Transverse colon (tissue), 4 donors: ENCODE data around the gene BRIP1.

Experiments
- CTCF ChIP-seq, 5 experiments: fragments of 200-600 bp in 3 of 5; fragments of 450-650 bp in 2 of 5; sonication (generic) in 3 of 5; IDR thresholded peaks; 1 replicate in 2 of 5; 2 replicates in 3 of 5; pipeline ENCODE4 v1.5.1; 2016 to 2017; ENCODE audit warnings: antibody characterized with exemption in 5 of 5, inconsistent platforms in 3 of 5, mild to moderate bottlenecking in 2 of 5, moderate library complexity in 1 of 5
- POLR2A ChIP-seq: fragments of 450-650 bp; IDR thresholded peaks from one replicate; pipeline ENCODE4 v1.6.1; 2016; ENCODE audit warnings: antibody characterized with exemption, mild to moderate bottlenecking, moderate library complexity
- POLR2AphosphoS5 ChIP-seq, 3 donors: sonication (generic); formaldehyde crosslinking; IDR thresholded peaks; one replicate each; pipeline ENCODE4 v1.6.1; 2016; ENCODE audit warnings: antibody characterized with exemption in 3 of 3

DNA sequence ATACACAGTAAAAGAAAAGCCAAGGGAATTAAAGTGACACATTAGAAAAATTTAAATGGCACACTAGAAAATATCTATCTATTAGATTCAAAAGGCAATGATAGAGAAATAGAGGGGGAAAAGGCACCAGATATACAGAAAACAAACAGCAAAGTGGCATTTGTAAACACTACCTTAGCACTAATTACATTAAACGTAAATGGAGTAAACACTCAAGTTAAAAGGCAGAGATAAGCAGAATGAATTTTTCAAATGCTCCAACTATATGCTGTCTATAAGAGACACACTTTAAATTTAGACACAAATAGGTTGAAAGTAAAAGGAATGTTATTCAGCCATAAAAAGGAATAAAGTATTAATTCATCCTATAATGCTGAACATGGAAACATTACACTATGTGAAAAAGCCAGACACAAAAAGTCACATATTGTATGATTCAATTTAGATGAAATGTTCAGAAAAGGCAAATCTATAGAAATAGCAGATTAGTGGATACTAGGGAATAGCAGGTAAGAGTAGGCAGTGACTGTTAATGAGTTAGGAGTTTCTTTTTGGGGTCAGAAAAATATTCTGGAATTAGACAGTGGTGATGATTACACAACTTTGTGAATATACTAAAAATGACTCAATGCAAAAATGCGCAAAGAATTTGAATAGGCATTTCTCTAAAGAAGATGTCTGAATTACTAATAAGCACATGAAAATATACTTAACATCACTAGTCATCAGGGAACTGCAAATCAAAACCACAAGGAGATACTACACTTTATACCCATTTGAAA is 92.4 kb downstream of the BRIP1 start:
- TF ChIP-seq POLR2AphosphoS5 (IDR thresholded peaks at IDR 0.05) (no peak), CTCF (IDR thresholded peaks at IDR 0.05) (no peak), POLR2A (no peak)
